HUES48 (cell line): ENCODE results near the gene TBC1D4.
"Not testable (repeated sequence)": the region's sequence is repeated elsewhere in the genome, so short reads cannot be mapped to it uniquely, and the experiment has no call there.

Source experiments
- H3K27ac ChIP-seq: one replicate; pipeline ENCODE4 v1.7.0; 2013; ENCODE audit warnings: low read depth, low read length, inconsistent platforms
- H3K27me3 ChIP-seq: 2 replicates; pipeline ENCODE4 v1.6.1; 2013; ENCODE audit warnings: mild to moderate bottlenecking, low read length; ENCODE audit not compliant: control insufficient read depth, insufficient read depth
- H3K36me3 ChIP-seq: 2 replicates; pipeline ENCODE4 v1.6.1; 2013; ENCODE audit warnings: low read length; ENCODE audit not compliant: control insufficient read depth, insufficient read depth
- H3K4me1 ChIP-seq: 2 replicates; pipeline ENCODE4 v1.6.1; 2013; ENCODE audit warnings: mild to moderate bottlenecking, low read length; ENCODE audit not compliant: control insufficient read depth, insufficient read depth
- H3K4me3 ChIP-seq: 2 replicates; pipeline ENCODE4 v1.5.1; 2013; ENCODE audit warnings: mild to moderate bottlenecking, low read depth, low read length
- H3K9ac ChIP-seq: 2 replicates; pipeline ENCODE4 v1.6.1; 2013; ENCODE audit warnings: mild to moderate bottlenecking, low read depth, low read length, moderate library complexity
- H3K9me3 ChIP-seq: 2 replicates; pipeline ENCODE4 v1.6.1; 2013; ENCODE audit warnings: low read length; ENCODE audit not compliant: control insufficient read depth, insufficient read depth

Gene TBC1D4

DNA sequence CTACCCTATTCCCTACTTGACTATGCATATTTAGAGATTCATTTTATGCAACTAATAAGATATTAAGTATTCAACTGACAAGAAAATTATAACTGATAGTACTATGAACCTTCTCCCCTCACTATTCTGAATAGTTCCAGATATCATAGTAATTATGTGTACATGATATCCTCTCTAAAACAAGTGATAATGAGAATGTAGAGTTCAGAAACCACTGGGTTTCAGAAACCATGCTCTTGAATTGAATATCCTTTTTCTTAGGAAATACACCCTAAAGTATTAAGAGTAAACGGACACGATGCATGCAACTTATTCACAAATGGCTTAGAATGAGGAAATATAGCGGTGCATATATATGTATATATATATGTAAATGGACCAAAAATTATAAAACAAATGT lies 160.9 kb downstream of the TBC1D4 start:
- Histone ChIP-seq H3K27ac (no peak overlapping the region), H3K9ac (no peak overlapping the region), H3K4me1 (no peaks in the 10 kb centered on the region; the same call in 1 of the 2 replicates), H3K36me3 (peaks cover 13% of the 10 kb centered on the region), H3K27me3 (no peaks in the 10 kb centered on the region), H3K9me3 (no peaks in the 10 kb centered on the region), H3K4me3 (no peak overlapping the region)

DNA sequence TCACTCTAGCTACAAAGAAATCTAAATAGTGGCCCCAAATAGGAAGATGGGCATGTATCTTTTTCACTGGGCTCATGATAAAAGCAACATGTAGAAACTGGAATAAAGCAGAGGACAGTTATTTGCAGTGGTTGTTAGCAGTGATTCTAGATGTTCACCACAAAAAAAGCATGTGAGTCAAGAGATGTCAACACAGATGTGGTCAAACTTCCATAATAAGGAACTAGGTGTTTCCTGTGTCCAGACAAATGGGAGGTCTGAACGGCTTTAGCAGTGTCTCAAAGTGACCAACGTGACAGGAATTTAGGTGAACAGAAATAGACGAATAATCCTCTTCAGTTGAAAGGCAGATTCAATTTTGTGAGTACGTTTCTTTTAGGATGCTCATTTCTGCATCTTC lies 162.7 kb downstream of the TBC1D4 start:
- H3K4me3 ChIP-seq = no peak overlapping the region
- H3K27me3 ChIP-seq = no peaks in the 10 kb centered on the region
- H3K36me3 ChIP-seq = no peaks in the 10 kb centered on the region; the same call in 1 of the 2 replicates
- no peak overlapping the region for H3K9ac ChIP-seq
- H3K27ac ChIP-seq = no peak overlapping the region
- no peaks in the 10 kb centered on the region; the same call in 1 of the 2 replicates for H3K4me1 ChIP-seq
- no peaks in the 10 kb centered on the region for H3K9me3 ChIP-seq

- no peaks in the 10 kb centered on the region for H3K27me3 ChIP-seq
- H3K27ac ChIP-seq = no peak overlapping the region
- H3K4me3 ChIP-seq = no peak overlapping the region
- no peaks in the 10 kb centered on the region; the same call in 1 of the 2 replicates for H3K36me3 ChIP-seq
- no peak overlapping the region for H3K9ac ChIP-seq
- no peaks in the 10 kb centered on the region for H3K9me3 ChIP-seq
- no peaks in the 10 kb centered on the region; the same call in 1 of the 2 replicates for H3K4me1 ChIP-seq
Measured at GRCh38 chr13:75318138-75318833, 163.7 kb downstream of the TBC1D4 start.

GRCh38 chr13:75316427-75316826 lies 165.5 kb downstream of the TBC1D4 start:
- H3K36me3 ChIP-seq = no peaks in the 10 kb centered on the region; the same call in 1 of the 2 replicates
- H3K9me3 ChIP-seq = no peaks in the 10 kb centered on the region
- no peak overlapping the region for H3K4me3 ChIP-seq
- H3K27me3 ChIP-seq = no peaks in the 10 kb centered on the region
- H3K27ac ChIP-seq = no peak overlapping the region
- H3K4me1 ChIP-seq = no peaks in the 10 kb centered on the region; the same call in 1 of the 2 replicates
- no peak overlapping the region for H3K9ac ChIP-seq

DNA sequence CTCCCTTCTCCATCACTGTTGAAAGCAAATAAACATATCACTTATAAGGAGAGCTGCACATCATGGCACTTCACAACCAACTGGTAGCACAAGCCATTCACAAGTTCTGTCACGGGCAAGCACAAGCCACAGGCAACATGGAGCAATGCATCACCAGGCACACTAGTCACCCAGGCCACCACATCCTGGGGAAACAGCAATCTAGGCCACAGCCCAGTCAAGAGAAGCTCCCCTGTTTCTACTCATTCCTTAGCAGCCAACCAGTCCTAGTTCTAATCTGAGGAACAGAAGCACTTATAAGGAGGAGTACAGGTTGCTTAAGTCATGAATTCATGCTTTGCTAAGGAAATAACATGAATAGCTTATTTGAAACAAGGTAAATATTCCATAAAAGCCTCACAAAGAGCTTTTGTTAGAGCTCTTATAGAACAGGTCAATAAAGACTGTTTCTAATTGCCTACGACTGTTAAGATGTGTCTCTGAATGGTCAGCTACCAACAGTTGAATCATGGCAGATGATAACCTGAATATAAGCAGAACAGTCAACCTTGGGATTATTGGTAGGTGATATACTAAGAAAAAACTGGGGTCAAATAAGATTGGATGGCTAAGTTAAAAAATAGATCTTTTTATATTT lies 169.0 kb downstream of the TBC1D4 start:
- Histone ChIP-seq H3K4me1 (no peaks in the 10 kb centered on the region; the same call in 1 of the 2 replicates), H3K4me3 (no peak overlapping the region), H3K36me3 (no peaks in the 10 kb centered on the region), H3K27me3 (no peaks in the 10 kb centered on the region), H3K9ac (no peak overlapping the region), H3K9me3 (no peaks in the 10 kb centered on the region), H3K27ac (no peak overlapping the region)

DNA sequence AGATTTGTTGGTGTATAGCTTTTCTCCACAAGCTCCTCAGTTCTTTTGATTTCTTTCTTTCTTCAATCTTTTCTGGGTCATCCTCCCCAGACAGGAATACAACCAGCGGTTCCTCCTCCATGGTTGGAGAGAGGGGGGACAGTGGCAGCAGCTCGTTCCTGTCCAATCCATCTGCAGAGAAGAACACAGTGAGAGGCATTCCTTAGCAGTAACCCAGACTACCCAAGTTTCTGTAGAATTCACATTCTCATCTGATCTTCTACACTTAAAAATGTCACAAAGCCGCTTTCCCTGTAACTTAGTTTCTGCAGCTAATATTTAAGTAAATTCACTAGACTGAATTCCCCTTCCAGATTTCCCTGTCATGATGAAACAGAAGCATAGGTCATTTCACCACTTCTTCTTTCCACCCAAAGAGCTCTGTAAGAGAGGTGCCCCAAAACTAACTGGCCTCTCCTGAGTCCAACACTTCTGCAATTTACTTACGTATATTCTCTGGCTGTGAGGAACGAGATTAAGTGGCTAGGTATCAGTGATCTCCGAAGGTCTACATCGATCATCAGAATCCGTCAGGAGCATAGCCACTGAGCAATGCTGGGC lies 171.9 kb downstream of the TBC1D4 start:
- Histone ChIP-seq H3K9ac (no peak overlapping the region), H3K4me1 (peaks cover 7% of the 10 kb centered on the region; the same call in 1 of the 2 replicates), H3K27ac (no peak overlapping the region), H3K9me3 (no peaks in the 10 kb centered on the region), H3K4me3 (no peak overlapping the region), H3K36me3 (no peaks in the 10 kb centered on the region), H3K27me3 (no peaks in the 10 kb centered on the region)

GRCh38 chr13:75308222-75308621 lies 173.7 kb downstream of the TBC1D4 start:
- no peaks in the 10 kb centered on the region for H3K9me3 ChIP-seq
- no peak overlapping the region for H3K9ac ChIP-seq
- H3K4me1 ChIP-seq = peaks cover 7% of the 10 kb centered on the region; the same call in 1 of the 2 replicates
- H3K27ac ChIP-seq = no peak overlapping the region
- H3K36me3 ChIP-seq = no peaks in the 10 kb centered on the region
- no peaks in the 10 kb centered on the region for H3K27me3 ChIP-seq
- H3K4me3 ChIP-seq = no peak overlapping the region

DNA sequence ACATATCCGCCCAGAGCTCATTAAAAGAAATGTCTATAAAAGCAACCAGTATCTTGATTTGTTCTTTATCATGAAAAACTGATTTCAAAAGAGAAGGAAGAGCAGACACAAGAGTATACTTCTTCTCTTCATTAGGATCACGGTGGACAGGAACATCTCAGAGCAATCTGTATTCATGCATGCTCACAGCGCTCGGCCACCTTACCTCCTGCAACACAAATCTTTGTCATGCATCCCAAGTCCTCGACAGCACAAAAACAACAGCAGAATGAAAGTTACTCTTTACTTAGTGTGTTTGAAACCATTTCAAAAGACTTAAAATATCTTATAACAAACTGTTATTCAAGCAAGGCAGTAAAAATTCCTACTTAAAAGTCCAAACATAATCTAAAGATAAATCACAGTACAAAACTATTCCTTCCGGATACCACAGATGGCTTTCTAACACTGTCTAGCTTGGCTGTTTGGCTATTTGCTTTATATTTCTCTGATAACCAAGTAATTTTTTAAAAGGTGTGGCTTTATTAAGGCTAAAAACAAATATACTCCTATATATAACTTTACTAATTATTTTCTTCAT lies 174.5 kb downstream of the TBC1D4 start:
- no peak overlapping the region for H3K4me3 ChIP-seq
- no peak overlapping the region for H3K27ac ChIP-seq
- no peak overlapping the region for H3K9ac ChIP-seq
- peaks cover 7% of the 10 kb centered on the region; the same call in 1 of the 2 replicates for H3K4me1 ChIP-seq
- no peaks in the 10 kb centered on the region for H3K27me3 ChIP-seq
- H3K9me3 ChIP-seq = no peaks in the 10 kb centered on the region
- H3K36me3 ChIP-seq = no peaks in the 10 kb centered on the region

DNA sequence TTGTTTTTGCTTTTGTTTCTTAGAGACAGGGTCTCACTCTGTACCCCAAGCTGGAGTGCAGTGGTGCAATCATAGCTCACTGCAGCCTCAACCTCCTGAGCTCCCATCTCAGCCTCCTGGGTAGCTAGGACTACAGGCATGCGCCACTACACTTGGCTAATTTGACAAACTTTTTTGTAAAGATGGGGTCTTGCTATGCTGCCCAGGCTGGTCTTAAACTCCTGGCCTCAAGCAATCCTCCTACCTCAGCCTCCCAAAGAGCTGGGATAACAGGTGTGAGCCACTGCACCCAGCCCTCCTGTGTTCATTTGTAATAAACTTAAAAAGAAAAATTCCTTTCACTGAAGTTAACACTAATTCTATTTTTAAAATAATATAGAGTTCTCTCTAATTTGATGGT lies 175.0 kb downstream of the TBC1D4 start:
- H3K4me3 ChIP-seq, H3K9ac ChIP-seq, H3K9me3 ChIP-seq, H3K4me1 ChIP-seq, H3K27ac ChIP-seq, H3K36me3 ChIP-seq, H3K27me3 ChIP-seq: not testable (repeated sequence)

GRCh38 chr13:75305059-75305458 lies 176.9 kb downstream of the TBC1D4 start:
- H3K4me1 ChIP-seq = peaks cover 7% of the 10 kb centered on the region; the same call in 1 of the 2 replicates
- H3K4me3 ChIP-seq = no peak overlapping the region
- H3K9ac ChIP-seq = no peak overlapping the region
- H3K27ac ChIP-seq = no peak overlapping the region
- H3K27me3 ChIP-seq = no peaks in the 10 kb centered on the region
- no peaks in the 10 kb centered on the region; the same call in 1 of the 2 replicates for H3K36me3 ChIP-seq
- no peaks in the 10 kb centered on the region for H3K9me3 ChIP-seq

GRCh38 chr13:75303263-75303662 lies 178.7 kb downstream of the TBC1D4 start:
- H3K27ac ChIP-seq = no peak overlapping the region
- H3K27me3 ChIP-seq = no peaks in the 10 kb centered on the region
- no peaks in the 10 kb centered on the region for H3K9me3 ChIP-seq
- no peak overlapping the region for H3K9ac ChIP-seq
- H3K36me3 ChIP-seq = no peaks in the 10 kb centered on the region; the same call in none of the 2 replicates
- H3K4me1 ChIP-seq = peaks cover 7% of the 10 kb centered on the region; the same call in 1 of the 2 replicates
- no peak overlapping the region for H3K4me3 ChIP-seq
